ENCODE results near the gene CAVIN4. TPM values are rescaled to one million over a fixed set of nuclear protein-coding genes. Genes with fewer than 3 reads are reported as not detected.

CAVIN4 gene
- total and polyA plus RNA-seq, 2 of the 13 experiments (the other 11 are each of a cell fraction or from before 2014, with no cell fraction given): 0.54 to 1.00 TPM

DNA sequence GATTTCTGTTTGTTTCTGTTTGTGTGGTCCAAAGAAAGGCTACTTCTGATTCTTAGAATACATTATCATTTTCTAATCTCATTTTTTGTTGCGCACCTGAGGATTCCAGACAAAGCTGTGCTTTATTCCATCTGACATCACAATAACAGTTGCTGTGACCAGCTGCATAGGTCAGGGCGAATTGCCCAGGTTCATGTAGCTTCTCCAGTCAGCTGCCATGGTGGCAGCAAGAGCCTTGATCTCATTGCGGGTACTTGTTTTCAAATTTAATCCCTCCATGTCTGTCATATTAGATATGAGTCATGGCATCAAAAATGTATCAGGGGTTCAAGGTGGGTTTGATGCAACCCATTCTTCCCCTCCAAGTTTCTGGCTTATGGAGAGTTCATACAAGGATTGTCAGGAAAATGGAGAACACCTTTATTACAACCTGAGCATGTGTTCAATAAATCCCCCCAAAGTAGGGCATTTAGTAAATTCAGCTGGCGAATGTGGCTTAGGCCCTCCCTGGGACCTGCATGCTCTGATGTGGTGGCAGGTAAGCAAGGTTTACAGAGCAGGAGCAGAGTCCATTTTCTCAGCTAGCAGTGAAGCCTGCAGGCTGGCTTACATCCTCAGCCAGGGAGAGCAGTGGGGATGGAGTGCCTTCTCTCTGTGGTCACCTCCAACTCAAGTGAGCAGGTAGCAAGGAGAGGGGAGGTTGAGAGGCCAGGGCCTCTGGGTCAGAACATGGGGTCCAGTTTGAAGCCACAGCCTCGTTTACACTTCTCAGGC, 13.9 kb downstream of the CAVIN4 start:
- Histone ChIP-seq H3K36me3 (replicated peaks in 1 of 2; ENCODE audit: control insufficient read depth in 1 of 2, insufficient read depth in 2 of 2, low read length in 2 of 2) (no peaks in the 10 kb centered on the region), H3K4me2 (ENCODE audit: low read depth, low read length) (no peak overlapping the region), H3K4me3 (replicated peaks in 1 of 3; ENCODE audit: insufficient read depth in 1 of 3, low read depth in 2 of 3, low read length in 3 of 3) (no peak overlapping the region), H3K9ac (ENCODE audit: insufficient read depth, low read depth, low read length) (no peak overlapping the region), H3K79me2 (ENCODE audit: insufficient read depth, low read length) (no peaks in the 10 kb centered on the region), H3K4me1 (ENCODE audit: insufficient read depth, low read length) (peaks cover 17% of the 10 kb centered on the region), H4K20me1 (ENCODE audit: insufficient read depth, low read length) (no peaks in the 10 kb centered on the region), H3K27me3 (ENCODE audit: control insufficient read depth in 1 of 2, insufficient read depth in 2 of 2, low read length in 2 of 2) (no peaks in the 10 kb centered on the region), H3K27ac (ENCODE audit: extremely low read length, insufficient read depth, low read length) (no peak overlapping the region), H3K9me3 (ENCODE audit: low read length) (no peaks in the 10 kb centered on the region), H2AFZ (ENCODE audit: low read length) (no peak overlapping the region)
- DNase-seq (ENCODE audit: low spot score) (no peak), FAIRE-seq (no peak), ATAC-seq (peak; percentile 85)
- TF ChIP-seq SRY (CRISPR knock-in tag; IDR thresholded peaks at IDR 0.05): no peak
- TF ChIP-seq, protein P1, sequence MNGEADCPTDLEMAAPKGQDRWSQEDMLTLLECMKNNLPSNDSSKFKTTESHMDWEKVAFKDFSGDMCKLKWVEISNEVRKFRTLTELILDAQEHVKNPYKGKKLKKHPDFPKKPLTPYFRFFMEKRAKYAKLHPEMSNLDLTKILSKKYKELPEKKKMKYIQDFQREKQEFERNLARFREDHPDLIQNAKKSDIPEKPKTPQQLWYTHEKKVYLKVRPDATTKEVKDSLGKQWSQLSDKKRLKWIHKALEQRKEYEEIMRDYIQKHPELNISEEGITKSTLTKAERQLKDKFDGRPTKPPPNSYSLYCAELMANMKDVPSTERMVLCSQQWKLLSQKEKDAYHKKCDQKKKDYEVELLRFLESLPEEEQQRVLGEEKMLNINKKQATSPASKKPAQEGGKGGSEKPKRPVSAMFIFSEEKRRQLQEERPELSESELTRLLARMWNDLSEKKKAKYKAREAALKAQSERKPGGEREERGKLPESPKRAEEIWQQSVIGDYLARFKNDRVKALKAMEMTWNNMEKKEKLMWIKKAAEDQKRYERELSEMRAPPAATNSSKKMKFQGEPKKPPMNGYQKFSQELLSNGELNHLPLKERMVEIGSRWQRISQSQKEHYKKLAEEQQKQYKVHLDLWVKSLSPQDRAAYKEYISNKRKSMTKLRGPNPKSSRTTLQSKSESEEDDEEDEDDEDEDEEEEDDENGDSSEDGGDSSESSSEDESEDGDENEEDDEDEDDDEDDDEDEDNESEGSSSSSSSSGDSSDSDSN (CRISPR knock-in tag; IDR thresholded peaks at IDR 0.05): peak; percentile 69
- no peak for TF ChIP-seq ADNP (CRISPR knock-in tag; IDR thresholded peaks at IDR 0.05)
- TF ChIP-seq HNF4A (CRISPR knock-in tag; IDR thresholded peaks at IDR 0.05): peak; percentile 53; the same call in 1 of the 2 replicates
- TF ChIP-seq ZNF761 (CRISPR knock-in tag; conservative IDR thresholded peaks at IDR 0.05): no peak
- TF ChIP-seq ZNF709 (CRISPR knock-in tag; IDR thresholded peaks at IDR 0.05): no peak
- no peak for TF ChIP-seq NFE2L2 (IDR thresholded peaks at IDR 0.05; ENCODE audit: low read length)
- TF ChIP-seq, protein P2, sequence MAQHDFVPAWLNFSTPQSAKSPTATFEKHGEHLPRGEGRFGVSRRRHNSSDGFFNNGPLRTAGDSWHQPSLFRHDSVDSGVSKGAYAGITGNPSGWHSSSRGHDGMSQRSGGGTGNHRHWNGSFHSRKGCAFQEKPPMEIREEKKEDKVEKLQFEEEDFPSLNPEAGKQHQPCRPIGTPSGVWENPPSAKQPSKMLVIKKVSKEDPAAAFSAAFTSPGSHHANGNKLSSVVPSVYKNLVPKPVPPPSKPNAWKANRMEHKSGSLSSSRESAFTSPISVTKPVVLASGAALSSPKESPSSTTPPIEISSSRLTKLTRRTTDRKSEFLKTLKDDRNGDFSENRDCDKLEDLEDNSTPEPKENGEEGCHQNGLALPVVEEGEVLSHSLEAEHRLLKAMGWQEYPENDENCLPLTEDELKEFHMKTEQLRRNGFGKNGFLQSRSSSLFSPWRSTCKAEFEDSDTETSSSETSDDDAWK (CRISPR knock-in tag; IDR thresholded peaks at IDR 0.05): no peak
- intact Hi-C loops (cut with micrococcal nuclease; ENCODE audit: unreplicated experiment): no loop called here
- CTCF ChIA-PET (ENCODE audit: low intra/inter-chr PET ratio, low total read pairs): no interaction called here
- POLR2A ChIA-PET: interaction anchor here (0.8 kb wide), 1 partner anchor 41 kb away, joined by 3 read pairs; no protein-coding TSS in a partner anchor
- WGBS (ENCODE audit: low lambda C conversion rate): 40% methylated on average over 5 of the region's 5 CpGs
- in situ Hi-C loops (cut with HindIII; ENCODE audit: extremely low pct_ligation_motif_present, low pct_unique_long_range_greater_than_20kb): loop anchor here (5.0 to 25.0 kb wide), 4 partner anchors 85 to 1430 kb away; no protein-coding TSS in a partner anchor
- BruUV-seq (replicated peaks): no TSS peak

All from HepG2 (cell line).